HL-60 (cell line): ENCODE data around the gene RASSF8.

Source experiments
- CTCF ChIP-seq: IDR thresholded peaks from one replicate; pipeline ENCODE4 v1.5.1; 2011; ENCODE audit warnings: low read length, control low read depth, inconsistent platforms; ENCODE audit not compliant: insufficient read depth
- GABPA ChIP-seq: IDR thresholded peaks from 2 replicates; pipeline ENCODE4 v1.6.1; 2012; ENCODE audit warnings: low read depth
- POLR2AphosphoS5 ChIP-seq: IDR thresholded peaks from 2 replicates; pipeline ENCODE4 v1.6.1; 2012; ENCODE audit warnings: low read depth

GRCh38 chr12:26054383-26054782 lies 95.9 kb downstream of the RASSF8 start:
- TF ChIP-seq CTCF (no peak), POLR2AphosphoS5 (no peak), GABPA (no peak)
